ENCODE results near the gene BID.
"Not testable (repeated sequence)": the region's sequence is repeated elsewhere in the genome, so short reads cannot be mapped to it uniquely, and the experiment has no call there.

The BID gene

GRCh38 chr22:17703811-17704210, 70.5 kb downstream of the BID start:
- no peak for DNase-seq (ENCODE audit: low read depth in 2 of 2)

- no peak for DNase-seq (ENCODE audit: low read depth in 2 of 2)
These were observed 73.5 kb downstream of the BID start for GRCh38 chr22:17700778-17701177.

DNA sequence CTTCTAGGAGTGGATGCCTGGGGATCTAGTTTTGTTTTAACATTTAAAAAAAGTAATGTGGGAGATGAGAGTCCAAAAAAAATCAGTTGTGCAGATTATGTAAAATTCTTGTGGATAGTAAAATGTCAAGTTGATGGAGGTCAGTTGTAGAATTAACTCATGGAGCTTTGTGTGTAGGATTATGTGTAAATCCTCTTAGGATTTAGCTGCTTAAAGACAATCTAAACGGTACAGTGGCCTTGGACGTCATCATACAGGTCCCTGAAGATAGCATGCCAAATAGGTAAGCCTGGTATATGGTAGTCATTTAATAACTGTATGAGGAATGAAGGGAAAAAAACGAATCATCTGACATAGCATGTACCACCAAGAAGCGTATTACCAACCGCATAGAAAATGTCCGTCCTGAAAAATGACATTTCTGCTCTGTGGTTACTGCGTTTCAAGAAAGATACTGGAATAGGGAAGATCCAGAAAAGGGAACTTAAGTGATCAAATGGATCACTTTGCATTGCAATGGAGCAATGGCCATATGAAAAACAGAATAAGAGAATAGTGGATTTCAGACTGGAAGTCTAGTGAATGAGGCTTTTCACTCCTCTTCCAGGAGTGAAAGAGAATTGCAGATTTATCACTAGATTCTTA, 74.5 kb downstream of the BID start:
- no peak for DNase-seq (ENCODE audit: low read depth in 2 of 2)

GRCh38 chr22:17698948-17699347, 75.3 kb downstream of the BID start:
- DNase-seq (ENCODE audit: low read depth in 2 of 2), result no peak

- DNase-seq (ENCODE audit: low read depth in 2 of 2), result not testable (repeated sequence)
These were observed 76.0 kb downstream of the BID start for GRCh38 chr22:17698276-17698675.

DNA sequence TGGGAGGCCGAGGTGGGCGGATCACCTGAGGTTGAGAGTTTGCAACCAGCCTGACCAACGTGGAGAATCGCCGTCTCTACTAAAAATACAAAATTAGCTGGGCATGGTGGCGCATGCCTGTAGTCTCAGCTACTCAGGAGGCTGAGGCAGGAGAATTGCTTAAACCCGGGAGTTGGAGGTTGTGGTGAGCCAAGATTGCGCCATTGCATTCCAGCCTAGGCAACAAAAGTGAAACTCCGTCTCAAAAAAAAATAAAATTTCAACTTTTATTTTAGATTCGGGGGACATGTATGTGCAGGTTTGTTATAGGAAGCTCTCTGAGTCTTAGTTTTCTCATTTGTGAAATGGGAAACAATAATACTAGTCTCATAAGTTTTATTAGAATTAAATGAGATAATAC, 77.1 kb downstream of the BID start:
- not testable (repeated sequence) for DNase-seq (ENCODE audit: low read depth in 2 of 2)

DNA sequence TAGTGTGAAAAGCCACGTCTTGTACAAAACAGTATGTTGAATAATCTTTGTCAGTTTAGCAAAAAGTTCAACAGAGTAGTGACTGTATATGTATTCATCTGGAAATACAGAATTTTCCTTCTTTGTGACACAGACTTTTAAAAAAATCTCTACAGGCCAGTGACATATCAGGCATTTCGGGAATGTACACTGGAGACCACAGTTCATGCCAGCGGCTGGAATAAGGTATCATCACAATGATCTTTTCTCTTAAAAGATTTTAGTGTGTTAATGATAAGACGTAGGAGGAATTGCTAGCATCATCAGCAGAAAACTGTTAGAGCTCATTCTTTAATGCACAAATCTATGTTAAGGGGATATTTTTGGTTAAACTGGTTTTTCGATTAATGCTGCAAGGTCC, 78.3 kb downstream of the BID start:
- no peak for DNase-seq (ENCODE audit: low read depth in 2 of 2)

- DNase-seq (ENCODE audit: low read depth in 2 of 2), result no peak
These were observed 79.5 kb downstream of the BID start for GRCh38 chr22:17694752-17695151.

GRCh38 chr22:17694193-17694592, 80.1 kb downstream of the BID start:
- DNase-seq (ENCODE audit: low read depth in 2 of 2), result no peak

DNA sequence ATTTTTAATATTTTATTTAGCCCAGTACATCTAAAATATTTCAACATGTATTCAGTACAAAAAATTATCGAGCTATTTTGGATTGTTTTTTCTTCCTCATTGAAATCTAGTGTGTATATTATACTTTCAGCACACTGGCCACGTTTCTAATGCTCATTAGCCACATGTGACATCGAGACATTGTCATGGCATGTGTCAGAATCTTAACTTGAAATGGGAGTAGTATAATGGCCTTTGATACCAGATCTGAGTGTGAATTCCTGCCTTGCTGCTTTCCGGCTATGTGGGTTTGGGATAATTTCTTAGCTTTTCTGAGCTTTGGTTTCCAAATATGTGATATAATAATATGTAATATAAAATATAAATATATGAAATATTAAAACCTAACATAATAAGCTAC, 81.4 kb downstream of the BID start:
- no peak for DNase-seq (ENCODE audit: low read depth in 2 of 2)

- DNase-seq (ENCODE audit: low read depth in 2 of 2), result no peak
These were observed 90.0 kb downstream of the BID start for GRCh38 chr22:17684245-17684644.

Measured in stimulated activated CD4-positive, alpha-beta T cell treated with anti-CD3 and anti-CD28 coated beads, Interleukin-1b, Interleukin-23, amount 100 ng/mL, for 4 hours (primary cell).